Glutamatergic neuron (in vitro differentiated cells): Measurements from ENCODE around the gene DIPK1B. TPM values are rescaled to one million over a fixed set of nuclear protein-coding genes. Genes with fewer than 3 reads are reported as not detected.

Source experiments
- DNase-seq: peaks from one replicate; pipeline ENCODE4 v3.0.0; 2022
- H3K27ac Mint-ChIP-seq: one replicate; pipeline ENCODE4 v1.8.0; 2020; ENCODE audit warnings: mild to moderate bottlenecking, mixed read lengths, inconsistent platforms; ENCODE audit not compliant: unreplicated experiment
- H3K27me3 Mint-ChIP-seq: one replicate; pipeline ENCODE4 v1.8.0; 2020; ENCODE audit warnings: mild to moderate bottlenecking, moderate library complexity, mixed read lengths, inconsistent platforms; ENCODE audit not compliant: unreplicated experiment
- H3K36me3 Mint-ChIP-seq: one replicate; pipeline ENCODE4 v1.8.0; 2020; ENCODE audit warnings: mild to moderate bottlenecking, mixed read lengths, inconsistent platforms; ENCODE audit not compliant: unreplicated experiment
- H3K4me1 Mint-ChIP-seq: one replicate; pipeline ENCODE4 v1.8.0; 2020; ENCODE audit warnings: mild to moderate bottlenecking, low read depth, mixed read lengths, inconsistent platforms; ENCODE audit not compliant: unreplicated experiment
- H3K4me3 Mint-ChIP-seq: one replicate; pipeline ENCODE4 v1.8.0; 2020; ENCODE audit warnings: mild to moderate bottlenecking, mixed read lengths, inconsistent platforms; ENCODE audit not compliant: unreplicated experiment
- H3K9me3 Mint-ChIP-seq: one replicate; pipeline ENCODE4 v1.8.0; 2020; ENCODE audit warnings: mild to moderate bottlenecking, moderate library complexity, mixed read lengths, inconsistent platforms; ENCODE audit not compliant: unreplicated experiment
- CTCF ChIP-seq: fragments of 200-600 bp; sonication (generic); IDR thresholded peaks from one replicate; pipeline ENCODE4 v1.5.0; 2021; ENCODE audit not compliant: partially characterized antibody, unreplicated experiment
- total RNA-seq: library from RNA; stranded (reverse); fragmentation: NEBNext Ultra II Directional; extraction: Animal tissue kit (Norgen Biotek cat#: 25700); gene quantifications from one replicate; pipeline ENCODE4 v1.2.1, GENCODE V29; 2021; ENCODE audit not compliant: unreplicated experiment

The DIPK1B gene
- total RNA-seq, 1 donor from 2014 or later, result 71.3 TPM

DNA sequence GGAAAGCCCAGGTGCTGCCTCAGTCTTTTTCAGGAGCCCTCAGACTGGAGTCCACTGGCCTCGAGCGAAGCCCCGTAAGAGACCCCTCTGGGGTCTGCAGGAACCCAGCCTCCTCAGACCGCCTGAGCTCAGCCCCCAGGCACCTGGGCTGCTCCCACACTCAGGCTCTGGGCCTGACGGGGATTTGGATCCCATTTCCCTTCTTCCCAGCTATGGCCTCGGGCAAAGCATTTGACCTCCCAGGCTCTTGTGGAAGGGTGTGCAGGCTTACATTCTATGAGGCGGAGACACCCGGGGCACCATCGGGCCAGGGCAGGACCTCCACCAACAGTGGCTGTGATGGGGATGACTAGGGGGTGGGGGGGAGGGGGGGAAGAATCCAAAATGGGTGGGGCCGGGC is 29.7 kb upstream of the DIPK1B start:
- DNase-seq, result no peak
- no peak overlapping the region for H3K27ac Mint-ChIP-seq
- H3K27me3 Mint-ChIP-seq, result peaks cover 3% of the 10 kb centered on the region

GRCh38 chr9:136683173-136683745 is 29.1 kb upstream of the DIPK1B start:
- peaks cover 13% of the 10 kb centered on the region for H3K4me1 Mint-ChIP-seq
- no peak for TF ChIP-seq CTCF
- H3K4me3 Mint-ChIP-seq, result no peak overlapping the region
- no peak for DNase-seq
- no peaks in the 10 kb centered on the region for H3K36me3 Mint-ChIP-seq
- no peak overlapping the region for H3K27ac Mint-ChIP-seq
- peaks cover 3% of the 10 kb centered on the region for H3K27me3 Mint-ChIP-seq
- no peaks in the 10 kb centered on the region for H3K9me3 Mint-ChIP-seq

More for the DNA sequence above, 29.7 kb upstream of the DIPK1B start:
- no peak overlapping the region for H3K4me3 Mint-ChIP-seq
- H3K4me1 Mint-ChIP-seq, result peaks cover 13% of the 10 kb centered on the region
- TF ChIP-seq CTCF, result no peak
- H3K9me3 Mint-ChIP-seq, result no peaks in the 10 kb centered on the region
- no peaks in the 10 kb centered on the region for H3K36me3 Mint-ChIP-seq

GRCh38 chr9:136683755-136684154 is 28.6 kb upstream of the DIPK1B start:
- Mint-ChIP-seq H3K4me1 (peaks cover 13% of the 10 kb centered on the region), H3K27me3 (peaks cover 2% of the 10 kb centered on the region), H3K36me3 (no peaks in the 10 kb centered on the region), H3K9me3 (no peaks in the 10 kb centered on the region), H3K27ac (no peak overlapping the region), H3K4me3 (peak overlapping the region; percentile 55)
- TF ChIP-seq CTCF, result no peak
- DNase-seq, result no peak

DNA sequence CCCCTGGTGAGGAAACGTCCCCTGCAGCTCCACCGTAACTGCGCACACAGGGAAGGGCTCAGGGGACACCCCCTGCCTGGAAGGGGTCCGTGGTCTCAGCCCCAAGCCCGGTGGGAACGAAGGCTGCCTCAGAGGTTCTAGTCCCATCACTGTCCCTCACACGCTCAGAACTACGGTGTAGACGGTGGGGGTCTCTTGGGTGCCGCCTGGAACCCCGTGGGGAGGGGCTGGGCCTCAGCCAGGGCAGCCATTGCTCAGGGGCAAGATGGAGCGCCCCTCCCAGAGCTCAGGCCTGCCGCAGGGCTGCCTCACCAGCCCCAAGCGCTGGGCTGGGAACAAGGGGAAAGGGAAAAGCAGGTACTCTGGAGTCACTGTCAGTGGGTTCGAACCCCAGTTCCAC is 28.0 kb upstream of the DIPK1B start:
- peaks cover 13% of the 10 kb centered on the region for H3K4me1 Mint-ChIP-seq
- H3K4me3 Mint-ChIP-seq, result peak overlapping the region; percentile 55
- TF ChIP-seq CTCF, result no peak
- H3K27ac Mint-ChIP-seq, result no peak overlapping the region
- no peaks in the 10 kb centered on the region for H3K36me3 Mint-ChIP-seq
- H3K9me3 Mint-ChIP-seq, result no peaks in the 10 kb centered on the region
- DNase-seq, result no peak
- H3K27me3 Mint-ChIP-seq, result peaks cover 3% of the 10 kb centered on the region

DNA sequence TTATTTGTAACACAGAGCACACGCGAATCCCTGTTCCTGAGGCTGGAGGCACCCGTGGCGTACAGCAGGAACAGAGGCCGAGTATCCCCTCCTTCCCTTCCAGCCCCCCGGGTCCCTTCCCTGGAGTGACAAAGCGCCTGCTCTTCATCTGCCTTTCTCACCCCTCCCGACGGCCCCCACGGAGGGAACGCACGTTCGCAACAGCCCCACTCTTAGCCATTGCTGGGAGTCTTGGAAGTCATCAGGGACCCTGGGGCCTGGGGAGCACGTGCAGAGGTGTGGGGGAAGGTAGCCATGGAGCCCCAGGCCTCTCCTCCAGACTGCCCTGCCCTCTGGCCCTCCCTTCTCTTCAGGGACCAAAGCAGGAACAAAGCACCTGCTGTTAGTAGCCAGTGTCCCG is 27.6 kb upstream of the DIPK1B start:
- no peak for DNase-seq
- Mint-ChIP-seq H3K27me3 (peaks cover 2% of the 10 kb centered on the region), H3K27ac (no peak overlapping the region), H3K4me3 (peak overlapping the region; percentile 64), H3K36me3 (no peaks in the 10 kb centered on the region), H3K9me3 (no peaks in the 10 kb centered on the region), H3K4me1 (peaks cover 9% of the 10 kb centered on the region)
- TF ChIP-seq CTCF, result no peak
